Measurements from ENCODE around the gene GLRX3. TPM values are rescaled to one million over a fixed set of nuclear protein-coding genes. Genes with fewer than 3 reads are reported as not detected.

GLRX3 gene
- total and polyA plus RNA-seq, 8 donors, result 1.2 to 80.5 (median 63.7) TPM

GRCh38 chr10:130218936-130219335 is 82.7 kb downstream of the GLRX3 start:
- H3K27me3 ChIP-seq, result no peaks in the 10 kb centered on the region
- 82 to 94% (median 91%) methylated on average over 8 to 9 of the region's 9 CpGs for WGBS, 5 donors
- intact Hi-C loops (cut with DNase I; ENCODE audit: low total_unique reads), result no loop called here
- no peak overlapping the region for H3K27ac ChIP-seq
- no peak overlapping the region for H3K4me3 ChIP-seq
- TF ChIP-seq, protein P1, sequence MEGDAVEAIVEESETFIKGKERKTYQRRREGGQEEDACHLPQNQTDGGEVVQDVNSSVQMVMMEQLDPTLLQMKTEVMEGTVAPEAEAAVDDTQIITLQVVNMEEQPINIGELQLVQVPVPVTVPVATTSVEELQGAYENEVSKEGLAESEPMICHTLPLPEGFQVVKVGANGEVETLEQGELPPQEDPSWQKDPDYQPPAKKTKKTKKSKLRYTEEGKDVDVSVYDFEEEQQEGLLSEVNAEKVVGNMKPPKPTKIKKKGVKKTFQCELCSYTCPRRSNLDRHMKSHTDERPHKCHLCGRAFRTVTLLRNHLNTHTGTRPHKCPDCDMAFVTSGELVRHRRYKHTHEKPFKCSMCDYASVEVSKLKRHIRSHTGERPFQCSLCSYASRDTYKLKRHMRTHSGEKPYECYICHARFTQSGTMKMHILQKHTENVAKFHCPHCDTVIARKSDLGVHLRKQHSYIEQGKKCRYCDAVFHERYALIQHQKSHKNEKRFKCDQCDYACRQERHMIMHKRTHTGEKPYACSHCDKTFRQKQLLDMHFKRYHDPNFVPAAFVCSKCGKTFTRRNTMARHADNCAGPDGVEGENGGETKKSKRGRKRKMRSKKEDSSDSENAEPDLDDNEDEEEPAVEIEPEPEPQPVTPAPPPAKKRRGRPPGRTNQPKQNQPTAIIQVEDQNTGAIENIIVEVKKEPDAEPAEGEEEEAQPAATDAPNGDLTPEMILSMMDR (IDR thresholded peaks at IDR 0.05), result no peak
- TF ChIP-seq POLR2A (IDR thresholded peaks at IDR 0.05), result no peak
- no peak for TF ChIP-seq EP300 (IDR thresholded peaks at IDR 0.05)
- no peak for TF ChIP-seq POLR2AphosphoS5 (IDR thresholded peaks at IDR 0.05)
- H3K4me1 ChIP-seq, result no peaks in the 10 kb centered on the region
- DNase-seq, result no peak
- no peaks in the 10 kb centered on the region for H3K36me3 ChIP-seq
- H3K9me3 ChIP-seq, result no peaks in the 10 kb centered on the region

GRCh38 chr10:130220251-130221185 is 84.3 kb downstream of the GLRX3 start:
- no peak for DNase-seq

DNA sequence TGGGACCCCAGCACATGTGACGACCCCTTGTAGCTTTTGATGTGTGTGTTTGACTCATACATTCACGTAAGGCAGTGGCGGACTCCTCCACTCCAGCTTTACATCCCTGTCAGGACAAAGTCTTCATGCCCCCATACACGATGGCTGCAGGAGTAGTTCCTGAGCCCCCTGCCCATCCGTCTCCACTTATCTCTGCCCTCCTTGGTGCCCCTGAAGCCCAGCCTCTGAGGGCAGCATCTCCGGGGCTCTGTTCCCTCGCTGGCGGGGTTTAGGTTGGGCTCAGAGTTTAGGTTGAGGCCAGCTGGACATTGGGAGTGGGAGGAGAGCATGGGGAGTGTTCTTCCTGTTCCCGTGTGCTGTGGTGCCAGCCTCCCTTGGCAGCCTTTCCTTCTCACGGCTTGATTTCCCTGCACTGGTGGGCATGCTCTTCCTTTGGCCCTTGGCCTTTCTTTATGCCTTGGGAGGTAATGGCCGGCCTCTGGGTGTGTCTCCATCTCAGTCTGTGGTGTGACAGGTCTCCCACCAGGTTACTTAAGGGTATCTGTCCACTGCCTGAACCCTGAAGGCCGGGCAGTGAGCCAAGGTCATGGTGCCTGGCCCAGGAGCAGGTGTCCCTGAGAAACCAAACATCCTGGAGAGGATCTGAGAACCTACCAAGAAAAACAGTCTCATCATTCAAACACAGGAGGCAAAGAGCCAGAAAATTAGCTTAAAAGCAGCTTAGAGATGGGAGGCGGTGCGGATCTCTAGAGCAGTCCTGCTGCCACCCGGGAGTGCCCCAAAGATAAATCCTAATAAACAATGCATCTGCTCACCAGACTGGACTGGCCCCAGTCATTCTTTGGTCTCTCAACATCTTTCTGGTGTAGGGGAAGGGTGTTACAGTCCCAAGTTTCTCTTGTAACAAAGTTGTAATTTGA is 85.5 kb downstream of the GLRX3 start:
- DNase-seq, result no peak
- no peak overlapping the region for H3K27ac ChIP-seq
- H3K4me1 ChIP-seq, result no peaks in the 10 kb centered on the region
- 72 to 81% (median 74%) methylated on average over 14 to 15 of the region's 15 CpGs for WGBS, 5 donors
- H3K4me3 ChIP-seq, result no peak overlapping the region
- no peaks in the 10 kb centered on the region for H3K36me3 ChIP-seq
- H3K9me3 ChIP-seq, result peaks cover 0 to 5% (median under 1%) of the 10 kb centered on the region in 4 donors
- TF ChIP-seq EP300 (IDR thresholded peaks at IDR 0.05) (no peak), POLR2AphosphoS5 (IDR thresholded peaks at IDR 0.05) (no peak), POLR2A (IDR thresholded peaks at IDR 0.05) (no peak)
- TF ChIP-seq, protein P1 (IDR thresholded peaks at IDR 0.05), result no peak
- intact Hi-C loops (cut with DNase I; ENCODE audit: low total_unique reads), result no loop called here
- peaks cover 0 to 12% (median 0%) of the 10 kb centered on the region in 3 donors for H3K27me3 ChIP-seq

More at GRCh38 chr10:130220251-130221185, 84.3 kb downstream of the GLRX3 start:
- Histone ChIP-seq H3K27ac (no peak overlapping the region), H3K9me3 (no peaks in the 10 kb centered on the region), H3K36me3 (no peaks in the 10 kb centered on the region), H3K4me1 (no peaks in the 10 kb centered on the region), H3K27me3 (peaks cover 0 to 4% (median 0%) of the 10 kb centered on the region in 3 donors), H3K4me3 (no peak overlapping the region)
- intact Hi-C loops (cut with DNase I; ENCODE audit: low total_unique reads), result no loop called here
- 87 to 89% (median 88%) methylated on average over 19 of the region's 19 CpGs for WGBS, 5 donors
- TF ChIP-seq POLR2A (IDR thresholded peaks at IDR 0.05) (no peak), POLR2AphosphoS5 (IDR thresholded peaks at IDR 0.05) (no peak), EP300 (IDR thresholded peaks at IDR 0.05) (no peak)
- TF ChIP-seq, protein P1 (IDR thresholded peaks at IDR 0.05), result no peak

DNA sequence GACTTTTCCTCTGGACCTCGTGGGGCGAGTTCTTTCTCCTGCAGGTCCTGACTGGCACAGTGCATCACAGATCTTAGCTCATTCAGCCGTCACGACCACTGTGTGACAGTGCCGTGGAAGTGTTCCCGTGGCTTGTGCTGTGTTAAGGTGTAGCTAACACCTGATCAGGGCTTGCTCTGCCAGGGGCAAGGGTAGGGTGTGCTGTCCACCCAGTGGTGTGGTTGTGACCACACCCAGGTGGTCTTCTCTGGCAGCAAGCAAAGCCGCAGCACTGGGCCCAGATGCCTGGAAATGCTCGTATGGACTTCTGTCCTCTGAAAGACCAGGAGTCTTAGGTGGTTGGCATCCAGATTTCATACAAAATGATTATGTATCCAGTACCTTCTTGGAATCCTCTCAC is 86.2 kb downstream of the GLRX3 start:
- Histone ChIP-seq H3K27me3 (peaks cover 0 to 12% (median 0%) of the 10 kb centered on the region in 3 donors), H3K4me1 (no peaks in the 10 kb centered on the region), H3K9me3 (peaks cover 0 to 12% (median 7%) of the 10 kb centered on the region in 4 donors), H3K4me3 (no peak overlapping the region), H3K36me3 (no peaks in the 10 kb centered on the region), H3K27ac (no peak overlapping the region)
- DNase-seq, result peak in 1 of 2 donors; percentile 11
- no peak for TF ChIP-seq POLR2A (IDR thresholded peaks at IDR 0.05)
- no peak for TF ChIP-seq EP300 (IDR thresholded peaks at IDR 0.05)
- no peak for TF ChIP-seq POLR2AphosphoS5 (IDR thresholded peaks at IDR 0.05)
- TF ChIP-seq, protein P1 (IDR thresholded peaks at IDR 0.05), result no peak
- intact Hi-C loops (cut with DNase I; ENCODE audit: low total_unique reads), result no loop called here
- WGBS, 5 donors, result 87 to 94% (median 89%) methylated on average over 7 to 8 of the region's 8 CpGs
